Activated T-cell treated with anti-CD3 and anti-CD28 coated beads for 1 hour (primary cell): Measurements from ENCODE around the gene PEAK1.

Experiments
- DNase-seq: peaks from one replicate; pipeline ENCODE4 v3.0.0-alpha.2; 2020; ENCODE audit warnings: low read depth

Gene PEAK1

DNA sequence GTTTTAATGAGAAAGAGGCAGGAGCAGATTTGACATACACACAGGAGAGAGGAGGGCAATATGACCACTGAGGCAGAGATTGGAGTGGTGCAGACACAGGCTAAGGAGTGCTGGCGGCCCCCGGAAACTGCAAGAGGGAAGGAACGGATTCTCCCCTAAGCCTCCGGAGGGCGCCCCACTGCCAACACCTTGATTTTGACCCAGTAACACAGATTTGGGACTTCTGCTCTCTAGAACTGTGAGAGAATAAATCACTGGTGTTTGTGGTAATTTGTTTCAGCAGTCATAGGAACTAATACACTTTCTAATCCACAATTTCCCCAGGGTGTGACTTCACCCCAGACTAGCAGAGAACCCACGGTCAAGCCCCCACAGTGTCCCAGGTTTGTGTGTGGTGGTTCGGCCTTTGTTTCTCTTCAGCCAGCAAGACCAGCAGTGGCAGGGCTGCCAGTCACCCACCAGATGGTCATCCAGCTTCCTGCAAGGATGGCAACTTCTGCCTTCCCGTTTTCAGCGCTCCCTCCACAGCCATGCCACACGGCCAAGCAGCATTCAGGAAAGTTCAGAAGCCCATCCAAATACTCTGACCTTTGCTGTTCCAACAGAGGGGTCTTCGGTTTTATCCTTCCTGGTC, 325.4 kb downstream of the PEAK1 start:
- DNase-seq, result no peak

DNA sequence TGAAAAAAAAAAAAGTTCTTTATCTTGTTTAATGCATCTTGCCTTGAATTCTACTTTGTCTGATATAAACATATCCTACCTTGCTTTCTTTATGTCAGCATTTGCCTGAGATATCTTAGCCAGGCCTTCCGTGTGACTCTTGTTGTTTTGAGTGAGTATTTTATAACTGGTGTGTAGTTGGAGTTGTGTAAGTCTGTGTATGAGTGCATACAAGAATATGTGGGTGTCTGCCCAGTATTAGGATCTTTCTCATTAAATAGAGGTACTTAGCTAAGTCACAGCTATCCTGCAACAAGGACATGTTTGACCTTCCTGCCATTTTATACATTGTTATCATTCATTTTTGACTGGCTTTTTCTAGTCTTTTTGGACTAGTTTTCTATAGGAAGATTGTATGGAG, 326.5 kb downstream of the PEAK1 start:
- no peak for DNase-seq

DNA sequence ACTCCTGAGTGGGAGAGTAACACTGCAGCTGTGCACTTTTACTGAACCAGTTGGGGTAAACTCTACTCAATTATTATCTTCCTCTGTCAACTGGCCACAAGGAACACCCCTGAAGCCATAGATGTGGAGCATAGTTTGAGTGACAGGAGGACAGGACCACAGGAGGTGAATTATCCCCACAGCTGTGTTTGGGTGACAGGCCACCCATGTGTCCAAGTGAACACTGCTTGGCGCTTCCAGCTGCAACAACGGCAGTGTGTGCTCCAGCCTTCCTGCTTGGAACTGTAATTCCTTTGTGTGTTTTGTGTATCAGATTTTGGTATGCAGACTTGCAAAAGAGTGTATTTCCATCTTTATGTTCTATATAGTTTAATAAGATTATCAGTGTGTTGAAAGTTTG, 328.8 kb downstream of the PEAK1 start:
- no peak for DNase-seq

DNA sequence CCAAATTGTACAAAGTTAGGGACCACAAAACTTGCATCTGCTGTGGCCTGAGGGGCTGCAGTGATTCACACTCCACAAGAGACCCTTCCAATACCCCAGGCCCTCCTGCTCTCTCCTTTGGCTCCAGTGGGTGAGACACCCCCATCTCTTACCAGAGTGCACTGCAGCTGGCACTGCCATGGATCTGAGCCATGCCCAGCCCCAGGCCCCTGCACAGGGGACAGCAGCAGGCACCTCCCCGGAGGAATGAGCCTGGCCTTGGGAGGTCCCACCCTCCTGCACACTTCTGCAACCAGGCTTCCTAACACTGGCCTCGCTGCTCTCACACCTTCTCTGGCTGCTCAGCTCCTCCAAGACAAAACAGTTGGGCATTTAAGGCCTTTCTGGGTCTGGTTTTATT, 332.7 kb downstream of the PEAK1 start:
- no peak for DNase-seq

GRCh38 chr15:77085297-77085696, 334.6 kb downstream of the PEAK1 start:
- DNase-seq, result no peak

GRCh38 chr15:77084436-77084835, 335.5 kb downstream of the PEAK1 start:
- no peak for DNase-seq

GRCh38 chr15:77083381-77084160, 336.3 kb downstream of the PEAK1 start:
- peak; percentile 42 for DNase-seq

DNA sequence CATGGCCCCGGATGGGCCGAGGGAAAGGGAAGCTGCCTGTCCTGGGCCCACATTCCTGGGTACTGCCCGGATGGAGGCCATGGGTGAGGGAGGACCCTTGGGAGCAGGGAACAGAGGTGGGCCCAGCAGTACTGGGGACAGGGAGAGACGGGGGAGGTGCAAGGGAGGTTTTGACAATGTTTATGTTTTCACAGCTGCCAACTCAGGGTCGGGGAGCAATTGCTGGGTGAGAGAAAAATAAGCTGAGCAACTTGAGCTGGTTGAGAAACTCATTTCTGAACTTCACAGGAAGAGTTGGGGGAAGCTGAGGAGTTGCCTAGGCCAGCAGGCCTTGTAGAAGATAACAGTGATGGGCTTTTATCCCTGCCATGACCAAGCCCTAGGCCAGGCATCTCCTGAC, 337.9 kb downstream of the PEAK1 start:
- no peak for DNase-seq

DNA sequence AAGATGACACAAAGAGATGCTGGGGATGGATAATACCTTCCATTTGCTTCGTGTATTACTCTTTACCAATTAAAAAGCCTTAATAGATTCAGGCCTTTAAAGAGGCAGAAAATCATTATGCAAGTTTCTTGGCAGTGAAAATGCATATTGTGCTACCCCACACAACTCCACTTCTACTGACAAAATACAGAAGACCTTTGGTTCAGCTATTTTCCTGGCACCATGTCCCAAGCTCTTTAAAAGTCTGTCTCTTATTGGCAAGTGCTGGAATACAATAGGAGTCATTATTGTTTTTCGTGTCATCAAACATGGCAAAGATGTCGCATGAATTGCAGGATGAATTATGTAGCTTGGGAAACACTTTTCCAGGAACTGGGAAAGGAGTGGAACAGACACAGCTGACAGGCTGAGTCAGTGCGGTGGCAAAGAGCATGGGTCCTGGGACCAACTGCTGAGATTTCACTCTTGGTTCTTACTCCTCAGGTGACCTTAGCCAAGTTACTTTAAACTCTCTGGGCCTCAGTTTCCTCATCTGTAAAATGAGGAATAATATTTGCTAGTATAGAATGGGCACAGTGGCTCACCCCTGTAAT, 343.5 kb downstream of the PEAK1 start:
- no peak for DNase-seq

- DNase-seq, result no peak
These were observed 344.4 kb downstream of the PEAK1 start for GRCh38 chr15:77075528-77075927.

- no peak for DNase-seq
These were observed 345.6 kb downstream of the PEAK1 start for GRCh38 chr15:77074350-77074749.

DNA sequence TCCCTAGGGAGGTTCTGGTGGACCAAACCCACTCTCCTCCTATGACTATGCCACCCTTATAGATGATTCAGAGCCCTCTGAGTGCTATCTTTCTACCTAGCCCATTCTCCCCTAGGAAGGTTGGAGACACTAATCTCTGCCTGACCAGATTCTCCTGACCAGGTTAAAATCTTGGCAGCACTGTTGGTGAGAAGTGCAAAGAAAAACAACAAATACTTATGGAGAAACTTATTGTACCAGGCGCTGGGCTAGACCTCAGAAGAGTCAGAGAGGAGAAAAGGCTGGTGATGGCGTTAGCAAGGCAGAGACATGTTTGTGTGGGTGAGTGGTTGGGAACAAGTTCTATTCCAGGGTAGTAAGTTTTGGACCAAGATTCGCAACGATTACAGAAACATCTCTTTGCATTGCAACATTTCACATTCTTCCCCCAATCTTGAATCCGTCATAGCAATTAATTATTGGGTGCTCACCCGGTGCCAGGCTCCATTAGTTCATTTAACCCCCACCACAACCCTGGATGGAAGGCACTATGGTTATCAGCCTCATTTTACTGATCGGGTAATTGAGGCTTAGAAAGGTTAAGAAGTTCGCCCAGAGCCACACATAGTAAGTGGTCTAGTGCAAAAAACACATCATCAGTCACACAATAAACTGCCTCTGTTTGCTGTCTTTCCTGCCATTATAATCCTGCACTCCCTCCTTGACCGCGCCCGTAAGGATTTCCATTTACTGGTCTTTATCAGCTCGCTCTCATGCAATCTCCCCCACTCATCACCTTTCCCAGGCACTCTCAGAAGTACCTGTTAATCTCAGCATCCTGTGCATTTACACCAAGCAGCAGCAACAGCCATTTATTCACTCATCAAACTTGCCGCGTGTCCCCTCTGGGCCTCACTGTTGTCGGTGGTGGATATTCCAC, 348.3 kb downstream of the PEAK1 start:
- no peak for DNase-seq

- peak; percentile 88 for DNase-seq
These were observed 349.2 kb downstream of the PEAK1 start, which contains the start of gene TSPAN3 for GRCh38 chr15:77070495-77071304. Gene TSPAN3 (minus strand): TSS chr15:77071109. CDS start chr15:77070954, 155 bp downstream.

- no peak for DNase-seq
These were observed 349.8 kb downstream of the PEAK1 start for GRCh38 chr15:77070180-77070494.

- DNase-seq, result no peak
These were observed 350.3 kb downstream of the PEAK1 start for GRCh38 chr15:77069521-77070121.

GRCh38 chr15:77068633-77069032, 351.3 kb downstream of the PEAK1 start:
- no peak for DNase-seq

DNA sequence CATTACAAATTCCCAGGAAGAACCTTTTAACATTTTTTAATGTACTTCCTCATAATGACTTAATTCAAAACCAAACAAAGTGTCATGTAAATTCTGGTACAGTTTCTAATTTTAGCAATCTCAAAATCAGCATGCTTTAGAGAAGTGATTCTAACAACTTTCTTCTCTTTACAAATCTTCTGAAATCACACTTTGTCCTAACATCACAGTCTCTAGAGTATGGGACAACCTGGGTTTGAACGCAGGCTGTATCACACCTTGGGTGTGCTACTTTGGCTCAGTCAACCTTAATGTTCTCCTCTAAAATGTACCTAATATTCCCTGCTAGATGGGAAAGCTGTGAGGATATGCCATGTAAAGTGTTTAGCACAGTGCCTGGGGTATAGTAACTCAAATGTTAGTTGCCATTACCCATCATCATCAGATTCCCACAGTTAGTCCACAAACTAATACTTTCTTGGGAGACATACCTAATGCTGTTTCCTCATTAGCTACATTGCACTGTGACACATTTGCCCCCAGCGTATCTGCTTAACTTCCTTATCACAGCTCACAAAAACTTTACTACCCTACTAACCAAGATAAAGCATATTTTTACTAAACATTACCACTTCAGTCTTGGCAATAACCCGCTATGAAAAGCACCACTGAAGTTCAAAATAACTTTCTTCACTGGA, 352.1 kb downstream of the PEAK1 start:
- no peak for DNase-seq

DNA sequence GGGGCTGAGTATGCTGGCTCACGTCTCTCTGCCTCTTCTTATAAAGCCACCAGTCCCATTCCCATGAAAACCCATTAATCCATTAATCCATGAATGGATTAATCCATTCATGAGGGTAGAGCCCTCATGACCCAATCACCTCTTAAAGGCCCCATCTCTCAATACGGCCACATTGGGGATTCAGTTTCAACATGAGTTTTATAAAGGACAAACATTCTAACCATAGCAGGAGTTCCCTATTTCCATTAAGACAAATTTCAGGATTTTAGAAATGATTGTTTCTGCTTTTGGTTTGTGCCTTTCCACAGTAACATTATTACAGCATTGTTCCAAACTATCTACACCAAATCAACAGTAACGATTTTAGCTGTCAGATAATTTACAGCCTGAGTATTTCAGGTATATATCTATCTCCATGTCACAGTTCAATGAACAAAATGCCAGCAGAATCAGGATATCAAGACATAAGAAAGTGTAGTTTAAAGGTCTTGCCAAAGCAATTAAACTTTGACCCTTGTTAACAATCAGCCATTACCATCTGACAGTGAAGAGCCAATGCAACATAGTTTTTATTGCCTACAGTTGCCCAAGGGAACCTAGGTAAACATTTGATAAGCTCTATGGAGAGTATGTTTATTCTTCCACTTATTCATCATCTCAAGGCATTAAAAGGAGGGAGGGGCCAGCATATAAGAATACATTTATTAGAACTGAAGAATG, 352.8 kb downstream of the PEAK1 start:
- DNase-seq, result no peak

- DNase-seq, result no peak
These were observed 355.2 kb downstream of the PEAK1 start for GRCh38 chr15:77064539-77065308.
